Upper lobe of left lung (tissue), 6 donors: ENCODE data around the gene STOM. TPM values are rescaled to one million over a fixed set of nuclear protein-coding genes. Genes with fewer than 3 reads are reported as not detected.

ENCODE experiments used
- ATAC-seq, 2 donors: fragments of 200-7000 bp; cut with Tn5 transposase; one replicate each; pipeline ENCODE4 v1.9.1; 2022; ENCODE audit warnings: mild to moderate bottlenecking in 2 of 2, moderate library complexity in 2 of 2; ENCODE audit not compliant: low FRiP score in 2 of 2
- DNase-seq, 2 donors: peaks; one replicate each; pipeline ENCODE4 v3.0.0-alpha.2; 2019 to 2020
- H3K27ac ChIP-seq, 4 donors: fragments of 200-600 bp; sonication (generic); one replicate each; pipeline ENCODE4 v1.5.1; 2016 to 2019
- H3K27me3 ChIP-seq, 4 donors: fragments of 200-600 bp; sonication (generic); one replicate each; pipeline ENCODE4 v1.5.1; 2017 to 2019
- H3K36me3 ChIP-seq, 4 donors: fragments of 200-600 bp; sonication (generic); one replicate each; pipeline ENCODE4 v1.5.1; 2016 to 2019
- H3K4me1 ChIP-seq, 4 donors: fragments of 200-600 bp; sonication (generic); one replicate each; pipeline ENCODE4 v1.5.1; 2018 to 2019
- H3K4me3 ChIP-seq, 4 donors: fragments of 200-600 bp; sonication (generic); one replicate each; pipeline ENCODE4 v1.5.1; 2017 to 2019; ENCODE audit warnings: mild to moderate bottlenecking in 2 of 4, moderate library complexity in 1 of 4
- H3K9me3 ChIP-seq, 4 donors: fragments of 200-600 bp; sonication (generic); one replicate each; pipeline ENCODE4 v1.5.1; 2018 to 2019
- EP300 ChIP-seq, 4 donors: sonication (generic); formaldehyde crosslinking; IDR thresholded peaks; one replicate each; pipeline ENCODE4 v1.5.1; 2017; ENCODE audit warnings: antibody characterized with exemption in 4 of 4, control low read depth in 2 of 4
- POLR2A ChIP-seq, 4 donors: fragments of 450-650 bp; IDR thresholded peaks; one replicate each; pipeline ENCODE4 v1.5.1; 2016 to 2017; ENCODE audit warnings: antibody characterized with exemption in 4 of 4, mild to moderate bottlenecking in 2 of 4
- POLR2AphosphoS5 ChIP-seq, 2 donors: sonication (generic); formaldehyde crosslinking; IDR thresholded peaks; one replicate each; pipeline ENCODE4 v1.5.1; 2017; ENCODE audit warnings: antibody characterized with exemption in 2 of 2
- WGBS, 2 donors: methylation state at CpG; one replicate each; pipeline ENCODE4 v1.1.5; 2017 to 2018; 5-methylcytosine and 5-hydroxymethylcytosine counted together
- total RNA-seq, 6 donors: library from RNA; depleted of rRNA in 4 of 6; stranded (reverse); fragments of >200 nt in 4 of 6; gene quantifications; one replicate each; pipeline versions ENCODE4 v1.1.0 to v1.2.1, GENCODE V29; 2016 to 2021
- TF ChIP-seq, protein P1 (sequence below), 6 experiments: fragments of 450-650 bp in 4 of 6; fragments of 200-600 bp in 2 of 6; sonication (generic) in 2 of 6; IDR thresholded peaks; one replicate each; pipeline ENCODE4 v1.5.1; 2016 to 2019; ENCODE audit warnings: antibody characterized with exemption in 6 of 6
- donor health status: DM: no; HTN: no; CAD: no; lungs with moderate emphysema.
- donor health status: DM: no; HTN: yes; CAD: no; lungs with severe emphysema.

The STOM gene
- total RNA-seq, 6 donors from 2014 or later, result 96.4 to 480 (median 362) TPM

DNA sequence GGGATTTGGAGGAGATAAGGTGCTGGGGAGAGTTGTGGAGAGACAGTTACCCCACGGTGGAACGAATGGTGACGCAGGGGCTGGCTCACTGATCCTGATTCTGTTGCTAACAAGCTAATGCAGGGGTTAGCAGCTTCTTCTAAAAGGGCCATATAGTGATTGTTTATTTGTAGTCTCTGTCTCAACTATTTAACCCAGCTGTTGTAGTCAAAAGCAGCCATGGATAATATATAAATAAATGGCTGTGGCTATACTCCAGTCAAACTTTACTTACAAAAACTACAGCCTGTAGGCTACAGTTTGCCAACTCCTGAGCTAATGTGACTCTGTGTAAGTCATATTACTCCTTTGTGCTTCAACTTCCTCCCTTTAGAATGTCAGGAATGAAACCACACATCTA lies 21.8 kb downstream of the STOM start:
- WGBS, 2 donors, result 79 to 84% methylated on average over 3 of the region's 3 CpGs

DNA sequence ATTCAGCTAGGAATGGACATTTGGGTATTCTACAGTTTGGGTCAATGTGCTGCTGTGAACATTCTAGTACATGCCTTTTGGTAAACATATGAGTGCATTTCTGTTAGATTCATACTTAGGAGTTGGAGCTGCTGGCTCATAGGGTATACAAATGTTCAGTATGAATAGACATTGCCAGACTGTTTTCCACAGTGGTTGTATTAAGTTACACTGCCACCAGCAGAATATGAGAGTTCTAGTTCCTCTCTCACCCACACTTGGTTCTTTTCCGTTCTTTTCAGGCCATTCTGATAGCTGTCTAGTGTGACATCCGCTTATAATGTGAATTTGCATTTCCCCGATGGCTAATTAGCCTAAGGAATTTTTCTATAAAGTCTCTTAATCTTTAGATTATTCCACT lies 25.0 kb downstream of the STOM start:
- Histone ChIP-seq H3K4me3 (no peak overlapping the region), H3K27ac (peak overlapping the region in 2 of 4 donors; percentile 28 to 52), H3K27me3 (no peaks in the 10 kb centered on the region), H3K36me3 (peaks cover 34 to 100% (median 73%) of the 10 kb centered on the region in 4 donors), H3K4me1 (peaks cover 41 to 46% (median 44%) of the 10 kb centered on the region in 4 donors), H3K9me3 (no peaks in the 10 kb centered on the region)
- WGBS, 2 donors, result 85 to 91% methylated on average over 3 of the region's 3 CpGs
- no peak for DNase-seq
- TF ChIP-seq POLR2A (IDR thresholded peaks at IDR 0.05) (no peak), EP300 (IDR thresholded peaks at IDR 0.05) (no peak)
- TF ChIP-seq, protein P1, sequence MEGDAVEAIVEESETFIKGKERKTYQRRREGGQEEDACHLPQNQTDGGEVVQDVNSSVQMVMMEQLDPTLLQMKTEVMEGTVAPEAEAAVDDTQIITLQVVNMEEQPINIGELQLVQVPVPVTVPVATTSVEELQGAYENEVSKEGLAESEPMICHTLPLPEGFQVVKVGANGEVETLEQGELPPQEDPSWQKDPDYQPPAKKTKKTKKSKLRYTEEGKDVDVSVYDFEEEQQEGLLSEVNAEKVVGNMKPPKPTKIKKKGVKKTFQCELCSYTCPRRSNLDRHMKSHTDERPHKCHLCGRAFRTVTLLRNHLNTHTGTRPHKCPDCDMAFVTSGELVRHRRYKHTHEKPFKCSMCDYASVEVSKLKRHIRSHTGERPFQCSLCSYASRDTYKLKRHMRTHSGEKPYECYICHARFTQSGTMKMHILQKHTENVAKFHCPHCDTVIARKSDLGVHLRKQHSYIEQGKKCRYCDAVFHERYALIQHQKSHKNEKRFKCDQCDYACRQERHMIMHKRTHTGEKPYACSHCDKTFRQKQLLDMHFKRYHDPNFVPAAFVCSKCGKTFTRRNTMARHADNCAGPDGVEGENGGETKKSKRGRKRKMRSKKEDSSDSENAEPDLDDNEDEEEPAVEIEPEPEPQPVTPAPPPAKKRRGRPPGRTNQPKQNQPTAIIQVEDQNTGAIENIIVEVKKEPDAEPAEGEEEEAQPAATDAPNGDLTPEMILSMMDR (IDR thresholded peaks at IDR 0.05), result no peak
- no peak for ATAC-seq

More for the DNA sequence above, 21.8 kb downstream of the STOM start:
- DNase-seq, result no peak
- H3K27me3 ChIP-seq, result no peaks in the 10 kb centered on the region
- no peaks in the 10 kb centered on the region for H3K9me3 ChIP-seq
- no peak for ATAC-seq
- H3K4me3 ChIP-seq, result no peak overlapping the region
- H3K4me1 ChIP-seq, result peaks cover 73 to 75% (median 75%) of the 10 kb centered on the region in 4 donors
- no peak for TF ChIP-seq EP300 (IDR thresholded peaks at IDR 0.05)
- no peak for TF ChIP-seq POLR2AphosphoS5 (IDR thresholded peaks at IDR 0.05)
- TF ChIP-seq POLR2A (IDR thresholded peaks at IDR 0.05), result no peak
- TF ChIP-seq, protein P1 (IDR thresholded peaks at IDR 0.05), result no peak
- H3K27ac ChIP-seq, result peak overlapping the region in 2 of 4 donors; percentile 1 to 22
- peaks cover 44 to 97% (median 64%) of the 10 kb centered on the region in 4 donors for H3K36me3 ChIP-seq

DNA sequence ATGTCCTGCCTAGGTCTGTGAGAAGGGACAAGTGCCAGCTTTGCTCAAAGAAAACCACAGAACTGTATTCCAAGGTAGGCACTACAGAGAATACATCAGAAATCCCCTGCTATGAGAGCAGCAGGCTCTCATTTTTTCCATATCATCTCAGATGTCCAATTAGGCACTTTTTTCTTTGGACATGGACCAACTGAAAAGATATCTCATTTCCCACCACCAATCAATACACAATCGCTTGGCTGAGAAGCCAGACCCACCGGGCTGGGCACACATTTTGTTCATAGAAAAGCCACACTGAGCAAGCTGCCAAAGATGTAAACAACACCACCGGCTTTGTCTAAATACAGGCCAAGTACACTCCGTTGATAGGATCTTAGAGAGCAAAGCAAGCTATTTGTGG lies 25.9 kb downstream of the STOM start:
- H3K9me3 ChIP-seq, result no peaks in the 10 kb centered on the region
- DNase-seq, result no peak
- ATAC-seq, result no peak
- H3K27me3 ChIP-seq, result no peaks in the 10 kb centered on the region
- peaks cover 41 to 100% (median 80%) of the 10 kb centered on the region in 4 donors for H3K36me3 ChIP-seq
- no peak overlapping the region for H3K4me3 ChIP-seq
- TF ChIP-seq, protein P1 (IDR thresholded peaks at IDR 0.05), result no peak
- TF ChIP-seq POLR2AphosphoS5 (IDR thresholded peaks at IDR 0.05) (peak in 1 of 2 donors; percentile 42), POLR2A (IDR thresholded peaks at IDR 0.05) (no peak), EP300 (IDR thresholded peaks at IDR 0.05) (peak in 1 of 4 donors; percentile 11)
- H3K27ac ChIP-seq, result peak overlapping the region; percentile 25 to 57 (median 45)
- WGBS, 2 donors, result 17 to 53% methylated on average over 4 of the region's 4 CpGs
- peaks cover 36 to 39% (median 37%) of the 10 kb centered on the region in 4 donors for H3K4me1 ChIP-seq

DNA sequence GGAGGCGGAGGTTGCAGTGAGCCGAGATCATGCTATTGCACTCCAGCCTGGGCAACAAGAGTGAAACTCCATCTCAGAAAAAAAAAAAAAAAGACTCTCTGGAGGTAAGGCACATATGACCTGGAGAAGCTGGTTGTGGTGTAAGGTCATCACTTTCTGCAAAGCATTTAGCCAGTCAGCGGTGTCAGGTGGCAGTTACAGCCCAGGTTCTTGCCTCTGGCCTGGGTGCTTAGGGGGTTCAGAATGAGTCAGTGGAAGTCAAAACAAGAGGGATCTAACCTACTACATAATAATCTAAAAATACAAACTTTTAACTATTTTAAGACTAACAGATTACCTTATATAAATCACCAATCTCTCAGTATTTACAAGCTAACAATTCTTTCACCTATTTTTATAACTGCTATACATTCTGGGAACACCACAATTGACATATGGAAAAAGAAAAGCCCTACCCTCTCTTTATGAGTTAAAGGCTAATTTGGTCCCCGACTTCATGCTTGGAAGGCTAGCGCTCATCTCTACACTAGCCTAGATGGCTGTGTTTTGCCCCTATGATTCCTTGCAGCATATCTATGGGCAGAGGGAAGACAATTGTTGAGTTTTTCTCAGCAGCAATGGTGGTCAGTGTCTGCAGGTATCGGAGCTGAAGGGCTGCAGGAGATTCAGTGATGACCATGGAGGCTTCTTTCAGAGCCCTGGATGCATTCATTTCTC lies 29.2 kb downstream of the STOM start:
- peaks cover 23 to 99% (median 63%) of the 10 kb centered on the region in 4 donors for H3K36me3 ChIP-seq
- TF ChIP-seq POLR2AphosphoS5 (IDR thresholded peaks at IDR 0.05), result no peak
- TF ChIP-seq, protein P1 (IDR thresholded peaks at IDR 0.05), result no peak
- no peak for TF ChIP-seq POLR2A (IDR thresholded peaks at IDR 0.05)
- no peak for TF ChIP-seq EP300 (IDR thresholded peaks at IDR 0.05)
- H3K27ac ChIP-seq, result peak overlapping the region in 1 of 4 donors; percentile 2
- H3K27me3 ChIP-seq, result no peaks in the 10 kb centered on the region
- ATAC-seq (no peak), DNase-seq (no peak)
- WGBS, 2 donors, result 94 to 98% methylated on average over 6 of the region's 6 CpGs
- peaks cover 20 to 23% (median 22%) of the 10 kb centered on the region in 4 donors for H3K4me1 ChIP-seq
- no peak overlapping the region for H3K4me3 ChIP-seq
- H3K9me3 ChIP-seq, result no peaks in the 10 kb centered on the region
